Measurements from ENCODE around the gene PATJ. TPM values are rescaled to one million over a fixed set of nuclear protein-coding genes. Genes with fewer than 3 reads are reported as not detected.

The PATJ gene
- total RNA-seq, 1 donor from 2014 or later = 2.0 TPM

- H3K27ac Mint-ChIP-seq (ENCODE audit: unreplicated experiment) = no peak overlapping the region
- no peaks in the 10 kb centered on the region for H3K27me3 Mint-ChIP-seq (ENCODE audit: unreplicated experiment)
- TF ChIP-seq CTCF (IDR thresholded peaks at IDR 0.05; ENCODE audit: partially characterized antibody, unreplicated experiment) = no peak
- H3K9me3 Mint-ChIP-seq (ENCODE audit: unreplicated experiment) = peaks cover 3% of the 10 kb centered on the region
- no peak overlapping the region for H3K4me3 Mint-ChIP-seq (ENCODE audit: unreplicated experiment)
- no peaks in the 10 kb centered on the region for H3K4me1 Mint-ChIP-seq (ENCODE audit: low read depth, unreplicated experiment)
- H3K36me3 Mint-ChIP-seq (ENCODE audit: unreplicated experiment) = peaks cover 34% of the 10 kb centered on the region
- DNase-seq = no peak
Measured at GRCh38 chr1:62207187-62207586, 464.9 kb downstream of the PATJ start.

- DNase-seq = no peak
- peaks cover 34% of the 10 kb centered on the region for H3K36me3 Mint-ChIP-seq (ENCODE audit: unreplicated experiment)
- TF ChIP-seq CTCF (IDR thresholded peaks at IDR 0.05; ENCODE audit: partially characterized antibody, unreplicated experiment) = no peak
- H3K4me3 Mint-ChIP-seq (ENCODE audit: unreplicated experiment) = no peak overlapping the region
- H3K27ac Mint-ChIP-seq (ENCODE audit: unreplicated experiment) = no peak overlapping the region
- H3K9me3 Mint-ChIP-seq (ENCODE audit: unreplicated experiment) = peaks cover 3% of the 10 kb centered on the region
- H3K27me3 Mint-ChIP-seq (ENCODE audit: unreplicated experiment) = no peaks in the 10 kb centered on the region
- no peaks in the 10 kb centered on the region for H3K4me1 Mint-ChIP-seq (ENCODE audit: low read depth, unreplicated experiment)
Measured at GRCh38 chr1:62208087-62208486, 465.8 kb downstream of the PATJ start.

DNA sequence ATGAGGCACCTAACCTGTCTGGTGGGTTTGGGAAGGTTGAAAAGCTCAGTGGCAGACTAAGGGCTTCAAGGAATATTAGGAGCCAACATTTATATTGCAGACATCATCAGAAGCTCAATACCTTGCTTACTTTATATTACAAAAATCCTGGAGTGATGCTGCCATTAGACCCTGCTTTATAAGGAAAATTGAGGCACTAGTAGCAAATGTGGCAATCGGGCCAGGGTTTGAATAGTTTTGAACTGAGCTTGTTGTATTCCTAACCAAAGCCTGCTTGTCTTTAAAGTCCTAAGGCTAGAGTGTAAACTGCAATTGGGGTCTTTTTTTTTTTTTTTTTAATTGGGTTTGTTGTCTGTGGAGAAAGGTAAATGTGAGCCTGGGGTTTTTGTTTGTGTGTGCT, 466.7 kb downstream of the PATJ start:
- Mint-ChIP-seq H3K4me3 (ENCODE audit: unreplicated experiment) (no peak overlapping the region), H3K27me3 (ENCODE audit: unreplicated experiment) (no peaks in the 10 kb centered on the region), H3K36me3 (ENCODE audit: unreplicated experiment) (peaks cover 34% of the 10 kb centered on the region), H3K27ac (ENCODE audit: unreplicated experiment) (no peak overlapping the region), H3K4me1 (ENCODE audit: low read depth, unreplicated experiment) (no peaks in the 10 kb centered on the region), H3K9me3 (ENCODE audit: unreplicated experiment) (peaks cover 3% of the 10 kb centered on the region)
- no peak for DNase-seq
- TF ChIP-seq CTCF (IDR thresholded peaks at IDR 0.05; ENCODE audit: partially characterized antibody, unreplicated experiment) = no peak

DNA sequence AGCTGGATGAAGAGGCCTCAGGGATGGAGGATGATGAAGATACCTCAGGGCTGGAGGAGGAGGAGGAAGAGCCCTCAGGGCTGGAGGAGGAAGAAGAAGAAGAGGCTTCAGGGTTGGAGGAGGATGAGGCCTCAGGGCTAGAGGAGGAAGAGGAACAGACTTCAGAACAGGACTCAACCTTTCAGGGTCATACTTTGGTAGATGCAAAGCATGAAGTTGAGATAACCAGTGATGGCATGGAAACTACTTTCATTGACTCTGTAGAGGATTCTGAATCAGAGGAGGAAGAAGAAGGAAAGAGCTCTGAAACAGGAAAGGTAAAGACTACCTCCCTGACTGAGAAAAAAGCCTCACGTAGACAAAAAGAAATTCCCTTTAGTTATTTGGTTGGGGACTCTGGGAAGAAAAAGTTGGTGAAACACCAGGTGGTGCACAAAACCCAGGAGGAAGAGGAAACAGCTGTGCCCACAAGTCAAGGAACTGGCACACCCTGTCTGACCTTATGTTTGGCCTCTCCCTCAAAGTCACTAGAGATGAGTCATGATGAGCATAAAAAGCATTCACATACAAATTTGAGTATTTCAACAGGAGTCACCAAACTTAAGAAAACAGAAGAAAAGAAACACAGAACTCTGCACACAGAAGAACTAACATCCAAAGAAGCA, 467.8 kb downstream of the PATJ start:
- no peak for DNase-seq
- no peak overlapping the region for H3K4me3 Mint-ChIP-seq (ENCODE audit: unreplicated experiment)
- no peaks in the 10 kb centered on the region for H3K4me1 Mint-ChIP-seq (ENCODE audit: low read depth, unreplicated experiment)
- peaks cover 34% of the 10 kb centered on the region for H3K36me3 Mint-ChIP-seq (ENCODE audit: unreplicated experiment)
- no peak for TF ChIP-seq CTCF (IDR thresholded peaks at IDR 0.05; ENCODE audit: partially characterized antibody, unreplicated experiment)
- peaks cover 3% of the 10 kb centered on the region for H3K9me3 Mint-ChIP-seq (ENCODE audit: unreplicated experiment)
- H3K27me3 Mint-ChIP-seq (ENCODE audit: unreplicated experiment) = no peaks in the 10 kb centered on the region
- H3K27ac Mint-ChIP-seq (ENCODE audit: unreplicated experiment) = no peak overlapping the region

GRCh38 chr1:62210960-62211359, 468.7 kb downstream of the PATJ start:
- no peak for DNase-seq
- Mint-ChIP-seq H3K9me3 (ENCODE audit: unreplicated experiment) (peaks cover 3% of the 10 kb centered on the region), H3K27me3 (ENCODE audit: unreplicated experiment) (no peaks in the 10 kb centered on the region), H3K4me3 (ENCODE audit: unreplicated experiment) (no peak overlapping the region), H3K4me1 (ENCODE audit: low read depth, unreplicated experiment) (no peaks in the 10 kb centered on the region), H3K27ac (ENCODE audit: unreplicated experiment) (no peak overlapping the region), H3K36me3 (ENCODE audit: unreplicated experiment) (peaks cover 34% of the 10 kb centered on the region)
- TF ChIP-seq CTCF (IDR thresholded peaks at IDR 0.05; ENCODE audit: partially characterized antibody, unreplicated experiment) = no peak
